ENCODE data around the gene NECTIN4.

GRCh38 chr1:161100556-161100955, 11.2 kb upstream of the NECTIN4 start:
- no peak for TF ChIP-seq TAF1 (IDR thresholded peaks at IDR 0.05; ENCODE audit: borderline replicate concordance, low read depth, low read length)
- no peak for TF ChIP-seq GATA2 (CRISPR knock-in tag; IDR thresholded peaks at IDR 0.05)
- no peak for TF ChIP-seq EP300 (IDR thresholded peaks at IDR 0.05; ENCODE audit: borderline replicate concordance in 1 of 2, low read depth in 1 of 2, low read length in 1 of 2)
- TF ChIP-seq SIN3A (IDR thresholded peaks at IDR 0.05; ENCODE audit: borderline replicate concordance, low read depth, low read length) = no peak
- TF ChIP-seq, protein P1, sequence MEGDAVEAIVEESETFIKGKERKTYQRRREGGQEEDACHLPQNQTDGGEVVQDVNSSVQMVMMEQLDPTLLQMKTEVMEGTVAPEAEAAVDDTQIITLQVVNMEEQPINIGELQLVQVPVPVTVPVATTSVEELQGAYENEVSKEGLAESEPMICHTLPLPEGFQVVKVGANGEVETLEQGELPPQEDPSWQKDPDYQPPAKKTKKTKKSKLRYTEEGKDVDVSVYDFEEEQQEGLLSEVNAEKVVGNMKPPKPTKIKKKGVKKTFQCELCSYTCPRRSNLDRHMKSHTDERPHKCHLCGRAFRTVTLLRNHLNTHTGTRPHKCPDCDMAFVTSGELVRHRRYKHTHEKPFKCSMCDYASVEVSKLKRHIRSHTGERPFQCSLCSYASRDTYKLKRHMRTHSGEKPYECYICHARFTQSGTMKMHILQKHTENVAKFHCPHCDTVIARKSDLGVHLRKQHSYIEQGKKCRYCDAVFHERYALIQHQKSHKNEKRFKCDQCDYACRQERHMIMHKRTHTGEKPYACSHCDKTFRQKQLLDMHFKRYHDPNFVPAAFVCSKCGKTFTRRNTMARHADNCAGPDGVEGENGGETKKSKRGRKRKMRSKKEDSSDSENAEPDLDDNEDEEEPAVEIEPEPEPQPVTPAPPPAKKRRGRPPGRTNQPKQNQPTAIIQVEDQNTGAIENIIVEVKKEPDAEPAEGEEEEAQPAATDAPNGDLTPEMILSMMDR (IDR thresholded peaks at IDR 0.05) = no peak
- TF ChIP-seq REST (IDR thresholded peaks at IDR 0.05; ENCODE audit: low read depth, low read length) = no peak
- TF ChIP-seq NRF1 (IDR thresholded peaks at IDR 0.05; ENCODE audit: low read depth, low read length) = no peak
- no peak for TF ChIP-seq POLR2AphosphoS5 (IDR thresholded peaks at IDR 0.05; ENCODE audit: low read depth, low read length)
- TF ChIP-seq, protein P2, sequence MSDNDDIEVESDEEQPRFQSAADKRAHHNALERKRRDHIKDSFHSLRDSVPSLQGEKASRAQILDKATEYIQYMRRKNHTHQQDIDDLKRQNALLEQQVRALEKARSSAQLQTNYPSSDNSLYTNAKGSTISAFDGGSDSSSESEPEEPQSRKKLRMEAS (IDR thresholded peaks at IDR 0.05; ENCODE audit: low read depth) = no peak
- no peak for TF ChIP-seq FOXJ3 (CRISPR knock-in tag; IDR thresholded peaks at IDR 0.05)
- TF ChIP-seq RAD21 (IDR thresholded peaks at IDR 0.05; ENCODE audit: low read length) = no peak
- TF ChIP-seq TEAD4 (IDR thresholded peaks at IDR 0.05; ENCODE audit: borderline replicate concordance, insufficient read depth) = no peak

Data from SK-N-SH (cell line).